NCI-H1417 (cell line): ENCODE results near the gene LCE2A.

ENCODE experiments used
- DNase-seq, 3 experiments: peaks; one replicate each; lab custom pipeline; 2025; lab: John Stamatoyannopoulos, UW

Gene LCE2A

GRCh38 chr1:152743371-152744145 is 45.4 kb downstream of the LCE2A start:
- no peak for DNase-seq

- peak in 2 of 3 experiments; percentile 64 to 84 for DNase-seq
Measured at GRCh38 chr1:152745289-152745704, 47.2 kb downstream of the LCE2A start.

DNA sequence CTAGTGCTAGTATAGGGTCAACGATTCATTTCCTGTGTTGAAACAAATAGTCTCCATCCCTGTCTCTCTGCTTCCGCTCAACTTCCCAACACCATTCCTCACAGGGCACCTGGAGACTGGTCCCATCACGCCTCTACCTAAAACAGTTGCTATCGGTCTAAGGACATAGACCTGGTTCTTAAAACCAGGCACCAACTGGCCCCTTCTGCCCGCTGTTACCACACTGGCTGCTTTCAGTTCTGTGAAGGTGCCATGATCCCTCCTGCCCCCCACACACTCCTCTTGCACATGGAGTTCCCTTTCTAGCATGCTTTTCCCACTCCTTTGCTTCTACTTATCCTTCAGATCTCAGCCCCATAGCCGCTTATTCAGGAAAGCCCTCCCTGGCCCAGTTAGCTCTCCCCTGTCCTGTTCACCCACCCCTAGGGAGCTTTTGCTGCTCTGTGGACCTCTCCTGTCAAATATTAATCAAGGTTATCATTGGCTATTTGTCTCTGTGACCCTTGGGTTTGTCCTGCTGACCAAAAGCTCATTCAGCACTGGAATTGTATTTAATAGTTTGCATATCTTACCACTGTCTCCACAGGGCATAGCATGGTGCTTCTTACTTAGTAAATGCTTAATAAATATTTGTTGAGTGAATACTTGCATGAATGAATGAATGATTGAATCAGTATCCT is 47.8 kb downstream of the LCE2A start:
- DNase-seq: no peak

DNA sequence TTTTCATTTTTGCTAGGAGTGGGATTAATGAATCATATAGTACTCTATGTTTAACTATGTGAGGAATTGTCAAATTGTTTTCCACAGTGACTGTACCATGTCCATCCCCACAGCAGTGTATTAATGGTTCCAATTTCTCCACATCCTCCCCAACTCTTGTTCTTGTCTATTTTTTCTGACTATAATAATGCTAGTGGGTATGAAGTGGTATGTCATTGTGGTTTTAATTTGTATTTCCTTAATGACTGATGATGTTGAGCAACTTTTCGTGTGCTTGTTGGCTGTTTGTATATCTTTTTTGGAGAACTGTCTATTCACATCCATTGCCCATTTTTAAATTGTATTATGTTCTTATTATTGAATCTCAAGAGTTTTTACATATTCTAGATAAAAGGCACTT is 49.7 kb downstream of the LCE2A start:
- DNase-seq: no peak
